HG03095 (cell line): ENCODE data around the gene DEAF1.

ENCODE experiments used
- ATAC-seq: cut with Tn5 transposase; IDR thresholded peaks from one replicate; pipeline ENCODE4 v1.9.1; 2021; ENCODE audit warnings: moderate library complexity; ENCODE audit not compliant: unreplicated experiment

DEAF1 gene

GRCh38 chr11:722346-722811 is 27.4 kb upstream of the DEAF1 start:
- ATAC-seq: no peak

DNA sequence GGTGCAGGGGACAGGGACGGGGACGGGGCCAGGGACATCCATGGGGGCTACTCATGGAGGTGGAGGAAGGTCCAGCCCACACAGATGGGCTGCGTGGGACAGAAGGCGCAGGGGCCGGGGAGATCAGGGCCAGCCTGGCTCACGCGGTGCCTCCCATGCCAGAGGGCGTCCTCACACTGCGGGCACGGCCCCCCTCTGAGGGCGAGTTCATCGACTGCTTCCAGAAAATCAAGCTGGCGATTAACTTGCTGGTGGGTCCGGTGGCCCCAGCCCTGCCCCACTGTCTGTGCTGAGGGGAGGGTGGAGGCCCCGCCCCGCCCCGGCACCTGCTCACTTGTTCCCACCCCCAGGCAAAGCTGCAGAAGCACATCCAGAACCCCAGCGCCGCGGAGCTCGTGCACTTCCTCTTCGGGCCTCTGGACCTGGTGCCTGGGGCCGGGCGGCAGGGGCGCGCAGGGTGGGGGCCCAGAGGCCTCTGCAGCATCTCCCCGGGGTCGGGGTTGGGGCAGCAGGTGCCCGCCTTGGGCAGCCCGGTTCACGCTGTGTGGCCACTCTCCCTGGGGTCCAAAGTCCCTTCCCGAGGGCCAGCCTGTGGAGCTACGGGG is 26.8 kb upstream of the DEAF1 start:
- ATAC-seq: no peak

DNA sequence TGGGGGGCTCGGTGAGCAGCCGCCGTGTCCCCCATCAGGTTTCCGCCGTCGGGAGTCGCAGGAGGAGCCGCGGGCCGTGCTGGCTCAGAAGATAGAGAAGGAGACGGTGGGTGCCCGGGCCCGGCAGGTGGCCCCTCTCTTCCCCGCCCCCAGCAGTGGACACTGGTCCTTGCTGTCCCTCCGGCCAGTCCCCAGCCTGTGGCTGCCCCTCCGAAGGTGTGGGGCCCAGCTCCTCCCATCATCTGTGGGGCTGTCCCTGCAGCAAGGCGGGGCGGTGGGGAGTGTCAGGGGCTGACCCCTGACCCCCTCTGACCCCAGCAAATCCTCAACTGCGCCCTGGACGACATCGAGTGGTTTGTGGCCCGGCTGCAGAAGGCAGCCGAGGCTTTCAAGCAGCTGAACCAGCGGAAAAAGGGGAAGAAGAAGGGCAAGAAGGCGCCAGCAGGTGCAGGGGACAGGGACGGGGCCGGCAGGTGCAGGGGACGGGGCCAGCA is 26.3 kb upstream of the DEAF1 start:
- no peak for ATAC-seq

GRCh38 chr11:720642-721246 is 25.7 kb upstream of the DEAF1 start:
- ATAC-seq: no peak

DNA sequence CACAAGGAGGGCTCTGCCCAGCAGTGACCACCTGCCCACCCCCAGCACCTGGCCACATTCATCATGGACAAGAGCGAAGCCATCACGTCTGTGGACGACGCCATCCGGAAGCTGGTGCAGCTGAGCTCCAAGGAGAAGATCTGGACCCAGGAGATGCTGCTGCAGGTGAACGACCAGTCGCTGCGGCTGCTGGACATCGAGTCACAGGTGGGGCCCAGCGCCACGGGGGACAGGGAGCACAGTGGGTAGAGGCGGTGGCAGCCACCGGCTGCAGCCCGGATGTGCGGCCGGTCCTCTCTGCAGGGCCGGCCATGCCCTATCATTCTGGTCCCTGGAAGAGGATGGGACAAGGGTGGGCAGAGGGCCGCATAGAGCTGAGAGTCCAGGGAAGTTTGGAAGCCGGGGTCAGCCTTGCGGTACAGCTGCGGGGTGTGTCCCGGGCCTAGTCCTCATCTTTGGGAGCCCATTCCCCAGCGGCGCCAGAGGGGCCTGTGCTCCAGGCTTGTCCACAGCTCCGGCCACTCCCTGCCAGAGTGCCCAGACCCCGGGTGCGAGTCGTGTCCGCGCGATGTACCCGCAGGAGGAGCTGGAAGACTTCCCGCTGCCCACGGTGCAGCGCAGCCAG is 25.1 kb upstream of the DEAF1 start:
- ATAC-seq: no peak

GRCh38 chr11:719214-720016 is 24.4 kb upstream of the DEAF1 start:
- no peak for ATAC-seq

DNA sequence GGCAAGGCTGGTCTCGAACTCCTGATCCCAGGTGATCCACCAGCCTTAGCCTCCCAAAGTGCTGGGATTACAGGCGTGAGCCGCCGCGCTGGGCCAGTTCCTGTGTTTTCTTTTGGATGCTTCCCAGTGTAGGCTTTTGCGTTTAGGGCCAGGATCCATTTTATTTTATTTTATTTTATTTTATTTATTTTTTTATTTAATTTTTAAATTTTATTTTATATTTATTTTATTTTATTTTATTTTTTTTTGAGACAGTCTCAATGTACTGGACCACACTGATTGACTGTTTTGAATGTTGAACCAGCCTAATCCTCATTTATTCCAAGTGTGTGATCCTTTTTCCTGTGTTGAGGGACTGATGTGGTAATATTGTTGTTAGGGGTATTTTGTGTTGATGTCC is 19.4 kb upstream of the DEAF1 start:
- ATAC-seq: no peak

GRCh38 chr11:709109-709997 is 14.3 kb upstream of the DEAF1 start:
- no peak for ATAC-seq

DNA sequence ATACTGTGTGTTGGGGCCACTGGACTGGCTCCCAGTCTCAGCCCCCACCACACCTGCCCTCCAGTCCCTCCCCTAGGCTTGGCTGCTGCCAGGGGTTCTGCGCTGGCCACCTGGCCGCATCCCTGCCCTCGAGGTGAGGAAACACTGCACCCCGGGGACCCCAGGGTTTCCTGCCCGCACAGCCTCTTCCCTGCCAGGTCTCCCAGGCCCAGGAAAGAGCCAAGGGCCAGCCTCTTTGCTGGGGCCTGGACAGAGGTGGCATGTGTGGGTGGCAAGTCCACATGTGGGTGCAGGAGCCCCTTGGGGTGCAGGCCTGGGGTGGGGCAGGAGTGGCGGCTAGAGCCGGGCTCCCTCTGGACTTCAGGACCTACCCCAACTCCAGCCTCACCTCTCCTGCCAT is 13.5 kb upstream of the DEAF1 start:
- ATAC-seq: no peak

DNA sequence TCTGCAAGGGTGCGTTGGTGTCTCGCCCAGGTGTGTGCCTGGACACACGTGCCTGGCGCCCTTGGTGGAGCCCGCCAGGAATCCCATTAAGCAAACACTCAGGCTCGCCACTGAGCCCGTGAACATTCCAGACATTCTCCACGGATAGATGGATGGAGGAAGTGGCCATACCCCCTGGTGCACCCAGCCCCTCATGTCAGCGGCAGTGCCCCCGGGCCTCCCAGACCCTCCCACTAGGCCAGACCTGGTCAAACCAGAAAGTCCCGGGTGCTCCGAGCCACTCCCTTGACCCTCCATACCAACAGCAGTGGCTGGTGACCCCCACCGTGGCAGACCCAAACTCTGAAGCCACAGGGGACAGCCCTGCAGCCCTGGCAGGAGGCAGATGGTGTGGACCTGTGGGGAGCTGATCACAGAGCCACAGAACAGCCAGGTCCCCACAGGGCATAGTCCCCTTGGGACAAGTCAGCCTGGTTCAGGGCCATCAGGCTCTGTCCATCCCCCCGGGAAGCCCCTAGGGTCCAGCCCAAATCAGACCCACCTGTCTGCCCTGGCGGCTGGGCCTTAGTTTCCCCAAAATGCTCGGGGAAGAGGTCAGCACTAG is 12.9 kb upstream of the DEAF1 start:
- ATAC-seq: no peak

DNA sequence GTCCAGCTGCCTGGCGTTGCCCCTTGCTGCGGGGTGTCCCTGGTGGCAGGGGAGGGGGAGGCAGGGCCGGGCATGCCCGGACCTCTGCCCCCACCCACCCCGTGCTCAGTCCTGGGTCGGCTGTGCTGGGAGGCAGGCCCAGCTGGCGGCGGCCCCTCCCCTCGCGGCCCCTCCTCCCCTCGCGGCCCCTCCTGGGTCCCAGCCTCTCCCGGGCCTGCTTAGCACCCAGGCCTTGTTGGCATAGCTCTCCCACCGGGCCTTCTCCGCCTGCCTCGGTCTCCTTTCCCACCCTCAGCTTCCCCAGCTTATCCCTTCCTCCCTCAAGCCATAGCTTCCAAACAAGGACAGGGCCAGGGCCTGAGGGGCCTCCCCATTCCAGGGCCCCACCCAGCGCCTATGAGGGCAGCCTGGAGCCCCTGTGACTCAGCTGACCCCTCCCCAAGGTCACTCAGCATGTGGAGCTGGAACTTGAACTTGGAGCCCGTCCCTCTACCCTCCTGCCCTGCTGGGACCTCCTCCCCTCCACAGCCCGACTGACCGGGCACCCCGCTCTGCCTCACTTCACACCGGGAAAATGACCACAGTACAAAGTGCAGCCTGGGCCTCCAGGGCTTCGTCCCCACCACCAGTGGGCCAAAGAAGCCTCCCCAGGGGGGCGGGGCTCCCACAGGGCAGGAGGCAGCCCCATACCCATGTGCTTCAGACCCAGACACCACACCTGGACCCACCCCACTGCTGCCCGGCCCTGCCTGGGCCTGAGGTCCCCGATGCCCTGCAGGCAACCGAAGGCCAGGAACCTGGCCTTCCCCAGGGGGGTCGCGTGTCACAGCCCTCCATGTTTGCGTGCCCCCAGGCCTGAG is 12.2 kb upstream of the DEAF1 start:
- no peak for ATAC-seq

DNA sequence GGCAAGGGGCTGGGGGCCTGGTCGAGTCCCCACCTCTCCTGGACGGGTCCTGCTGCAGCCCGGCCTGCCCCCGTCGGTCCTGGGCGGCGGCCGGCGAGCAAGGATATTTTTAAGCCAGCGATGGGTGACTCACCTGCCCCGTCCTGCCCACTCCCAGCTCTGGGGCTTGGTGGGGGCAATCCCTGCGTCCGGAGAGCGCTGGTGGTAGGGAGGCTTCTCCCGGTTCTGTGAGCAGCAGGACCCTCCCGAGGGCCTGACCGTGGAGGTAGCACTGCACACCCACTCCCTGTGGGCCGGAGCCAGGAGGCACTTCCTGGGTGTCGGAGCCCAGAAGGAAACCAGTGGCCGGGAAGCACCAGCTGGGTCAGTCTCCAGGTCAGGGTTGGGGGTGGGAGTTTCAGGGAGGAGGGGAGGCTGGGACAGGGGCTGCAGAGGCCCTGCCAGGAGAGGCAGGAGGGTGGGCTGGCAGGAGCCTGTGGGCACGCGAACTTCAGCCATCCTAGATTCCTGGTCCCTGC is 11.5 kb upstream of the DEAF1 start:
- ATAC-seq: no peak

DNA sequence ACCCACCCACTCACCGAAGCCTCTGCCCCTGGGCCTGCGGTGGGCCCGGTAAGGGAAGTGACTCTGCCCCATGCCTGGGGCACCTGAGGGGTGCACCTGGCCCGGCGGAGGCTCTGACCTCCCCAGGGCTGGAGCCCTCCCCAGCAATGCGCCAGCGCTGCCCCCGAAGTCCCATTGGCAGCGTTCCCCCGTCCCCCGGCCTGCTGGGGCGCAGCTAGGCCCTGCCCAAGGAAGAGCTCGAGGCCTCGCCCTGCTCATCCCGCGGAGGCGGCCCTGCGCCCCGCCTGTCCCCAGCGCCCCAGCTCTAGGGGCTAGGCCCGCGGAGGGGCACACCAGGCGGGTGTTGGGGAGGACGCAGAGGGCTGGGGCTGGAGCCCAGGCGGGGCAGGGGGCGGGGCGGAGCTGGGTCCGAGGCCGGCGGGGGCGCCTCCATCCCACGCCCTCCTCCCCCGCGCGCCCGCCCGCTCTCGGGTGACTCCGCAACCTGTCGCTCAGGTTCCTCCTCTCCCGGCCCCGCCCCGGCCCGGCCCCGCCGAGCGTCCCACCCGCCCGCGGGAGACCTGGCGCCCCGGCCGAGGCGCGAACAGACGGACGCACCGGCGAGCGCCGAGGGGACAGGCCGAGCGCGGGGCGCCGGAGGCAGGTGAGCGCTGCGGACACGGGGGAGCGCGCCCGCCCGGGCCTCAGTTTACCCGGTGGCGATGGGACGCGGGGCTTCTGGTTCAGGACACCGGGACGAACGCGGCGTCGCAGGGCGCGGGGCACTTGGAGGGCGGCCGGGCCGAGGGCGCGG is 10.8 kb upstream of the DEAF1 start, which contains the start of gene EPS8L2:
TSS of gene EPS8L2 (plus strand) at position 586 of the 793 bp plus-strand sequence. CDS start 3,177 bp downstream, outside the sequence.
- ATAC-seq: no peak

- no peak for ATAC-seq
These were observed 10.0 kb upstream of the DEAF1 start for GRCh38 chr11:704781-705645.

DNA sequence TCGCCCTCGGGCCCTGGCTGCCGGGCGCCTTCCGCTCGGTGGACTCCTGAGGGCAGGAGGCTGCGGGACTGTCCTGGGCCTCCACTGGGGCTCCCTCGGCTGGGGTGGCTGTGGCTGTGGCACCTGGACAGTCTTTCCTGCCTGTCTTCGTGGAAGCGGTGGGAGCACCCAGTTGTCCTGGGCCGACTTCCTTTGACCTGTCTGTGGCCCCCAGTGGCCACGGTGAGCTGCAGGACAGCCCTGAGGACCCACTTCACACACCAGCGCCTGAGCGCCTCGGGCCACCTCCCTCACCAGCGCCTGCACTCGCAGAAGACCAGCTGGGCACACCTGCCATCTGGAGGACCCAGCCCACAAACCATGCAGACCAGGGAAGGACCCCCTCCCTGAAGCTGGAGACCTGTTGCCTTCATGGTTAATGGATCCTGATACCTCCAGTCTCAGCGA is 9.2 kb upstream of the DEAF1 start:
- no peak for ATAC-seq

GRCh38 chr11:703506-703905 is 8.5 kb upstream of the DEAF1 start:
- ATAC-seq: no peak
